BJ (cell line): ENCODE data around the gene DYNLT4. TPM values are rescaled to one million over a fixed set of nuclear protein-coding genes. Genes with fewer than 3 reads are reported as not detected.

Source experiments
- CTCF ChIA-PET: fragments of 350-600 bp; formaldehyde crosslinking; extraction: SDS; loops from one replicate; lab custom pipeline; 2021; ENCODE audit warnings: antibody characterized with exemption, inconsistent platforms; lab: Yijun Ruan, JAX
- POLR2A ChIA-PET: fragments of 300-600 bp; sonication (Branson Sonifier 250); formaldehyde crosslinking; extraction: SDS; loops from one replicate; lab custom pipeline; 2021; ENCODE audit warnings: antibody characterized with exemption; lab: Charles Lee
- DNase-seq: peaks from one replicate; pipeline ENCODE4 v3.0.0-alpha.2; 2011; ENCODE audit warnings: low read depth
- H3K27me3 ChIP-seq: 2 replicates; pipeline ENCODE4 v1.6.0; 2011; ENCODE audit warnings: low read length; ENCODE audit not compliant: control insufficient read depth, insufficient read depth
- H3K36me3 ChIP-seq: 2 replicates; pipeline ENCODE4 v1.5.1; 2011; ENCODE audit warnings: low read length; ENCODE audit not compliant: control insufficient read depth, insufficient read depth
- H3K4me3 ChIP-seq: 2 replicates; pipeline ENCODE4 v1.5.1; 2011; ENCODE audit warnings: low read depth, mild to moderate bottlenecking, control low read depth, low read length
- CTCF ChIP-seq: IDR thresholded peaks from 2 replicates; pipeline ENCODE4 v1.5.1; 2011; ENCODE audit warnings: low read depth, mild to moderate bottlenecking, control low read depth, inconsistent platforms, low read length, moderate library complexity; ENCODE audit not compliant: insufficient read depth
- polyA plus RNA-seq: library from polyadenylated mRNA; depleted of rRNA; stranded (reverse); fragments of >200 nt; gene quantifications from 2 replicates; pipeline ENCODE4 v1.2.3, GENCODE V29; 2011

Gene DYNLT4
- polyA plus RNA-seq, 1 experiment = 0.26 TPM

GRCh38 chr1:44808063-44808937, 1.1 kb upstream of the DYNLT4 start, which contains the start of gene BTBD19:
TSS of gene BTBD19 (plus strand) at chr1:44808523. CDS start at chr1:44808821, 298 bp downstream.
- DNase-seq = no peak
- no peak for TF ChIP-seq CTCF
- Histone ChIP-seq H3K4me3 (peak within 1 kb of the TSS; percentile 59), H3K27me3 (no peaks in the 10 kb centered on the region), H3K36me3 (peaks cover 24% of the 10 kb centered on the region)
- POLR2A ChIA-PET = interaction anchor here (0.6 to 3.2 kb wide), 2 partner anchors 11 to 78 kb away, joined by 3 to 9 read pairs; partner anchors contain the start of gene RNU5D-1
- CTCF ChIA-PET = interaction anchor here (0.9 to 2.9 kb wide), 11 partner anchors 8 to 206 kb away, joined by 3 to 17 read pairs (median 5); partner anchors contain the start of genes BEST4, HECTD3, PLK3 and TMEM53

GRCh38 chr1:44807364-44808062, 362 bp upstream of the DYNLT4 start:
- Histone ChIP-seq H3K27me3 (no peaks in the 10 kb centered on the region), H3K36me3 (peaks cover 31% of the 10 kb centered on the region), H3K4me3 (no peak overlapping the region)
- DNase-seq = peak; percentile 99
- CTCF ChIA-PET = interaction anchor here (1.0 to 2.9 kb wide), 10 partner anchors 11 to 207 kb away, joined by 3 to 17 read pairs (median 5); partner anchors contain the start of genes BEST4, HECTD3, RPS8 and UROD
- no peak for TF ChIP-seq CTCF
- POLR2A ChIA-PET = interaction anchor here (3.2 kb wide), 1 partner anchor 12 kb away, joined by 9 read pairs; no protein-coding TSS in a partner anchor

- ChIA-PET CTCF (interaction anchor here (0.6 to 1.3 kb wide), 3 partner anchors 8 to 13 kb away, joined by 3 to 7 read pairs (median 5); no protein-coding TSS in a partner anchor), POLR2A (no interaction called here)
- Histone ChIP-seq H3K27me3 (no peaks in the 10 kb centered on the region), H3K4me3 (no peak overlapping the region), H3K36me3 (peaks cover 37% of the 10 kb centered on the region)
- DNase-seq = no peak
- TF ChIP-seq CTCF = no peak
These were observed 987 bp downstream of the DYNLT4 start for GRCh38 chr1:44806025-44806703.

GRCh38 chr1:44805311-44806024, 1.7 kb downstream of the DYNLT4 start:
- CTCF ChIA-PET = interaction anchor here (1.3 kb wide), 1 partner anchor 14 kb away, joined by 7 read pairs; no protein-coding TSS in a partner anchor
- DNase-seq = no peak
- POLR2A ChIA-PET = no interaction called here
- H3K27me3 ChIP-seq = no peaks in the 10 kb centered on the region
- H3K4me3 ChIP-seq = no peak overlapping the region
- H3K36me3 ChIP-seq = peaks cover 37% of the 10 kb centered on the region
- TF ChIP-seq CTCF = 0 out of 2 replicates have a peak, but pooled peaks have one; percentile 3
